H1 (cell line): ENCODE measurements around the gene HOXC13. TPM values are rescaled to one million over a fixed set of nuclear protein-coding genes. Genes with fewer than 3 reads are reported as not detected.
A peak's percentile ranks its signal among the peaks of the same experiment; 100 is the strongest.

Experiments
- BRCA1 ChIP-seq: IDR thresholded peaks from 2 replicates; pipeline ENCODE4 v1.6.1; 2012; ENCODE audit warnings: low read depth, low read length, improper control_type of control experiment
- GABPA ChIP-seq: IDR thresholded peaks from 2 replicates; pipeline ENCODE4 v1.6.1; 2011; ENCODE audit warnings: mild to moderate bottlenecking, low read length, moderate library complexity, borderline replicate concordance; ENCODE audit not compliant: insufficient read depth
- RNF2 ChIP-seq: fragments of 200-900, 300-1000 bp; sonication (generic); IDR thresholded peaks from 2 replicates; pipeline ENCODE4 v1.7.1; 2016; ENCODE audit warnings: borderline replicate concordance, low read depth, mild to moderate bottlenecking, antibody characterized with exemption, low read length; ENCODE audit not compliant: poor library complexity, severe bottlenecking; ENCODE audit errors: missing control alignments
- SIX5 ChIP-seq: IDR thresholded peaks from 2 replicates; pipeline ENCODE4 v1.6.1; 2011; ENCODE audit warnings: mild to moderate bottlenecking, low read depth, low read length
- TAF1 ChIP-seq: IDR thresholded peaks from 2 replicates; pipeline ENCODE4 v1.6.1; 2011; ENCODE audit warnings: mild to moderate bottlenecking, low read depth, low read length
- polyA plus RNA-seq, 7 experiments: library from polyadenylated mRNA; depleted of rRNA in 3 of 7; stranded (reverse) in 5 of 7; unstranded in 2 of 7; fragments of >200 nt in 5 of 7; fragments of 200-250 nt in 2 of 7; gene quantifications; 1 replicate in 5 of 7; 2 replicates in 1 of 7; 4 replicates in 1 of 7; pipeline versions ENCODE4 v1.2.1 to v1.2.3, GENCODE V29; 2011 to 2013; ENCODE audit warnings: missing spikeins in 2 of 7, mixed read lengths in 2 of 7
- total RNA-seq: library from RNA; stranded (reverse); fragmentation: NEBNext Ultra II Directional; extraction: Animal tissue kit (Norgen Biotek cat#: 25700); gene quantifications from 2 replicates; pipeline ENCODE4 v1.2.1, GENCODE V29; 2021

HOXC13 gene
- total and polyA plus RNA-seq, 2 of the 8 experiments (the other 6 are each of a cell fraction or from before 2014, with no cell fraction given): 0.02 TPM; not detected in 1

DNA sequence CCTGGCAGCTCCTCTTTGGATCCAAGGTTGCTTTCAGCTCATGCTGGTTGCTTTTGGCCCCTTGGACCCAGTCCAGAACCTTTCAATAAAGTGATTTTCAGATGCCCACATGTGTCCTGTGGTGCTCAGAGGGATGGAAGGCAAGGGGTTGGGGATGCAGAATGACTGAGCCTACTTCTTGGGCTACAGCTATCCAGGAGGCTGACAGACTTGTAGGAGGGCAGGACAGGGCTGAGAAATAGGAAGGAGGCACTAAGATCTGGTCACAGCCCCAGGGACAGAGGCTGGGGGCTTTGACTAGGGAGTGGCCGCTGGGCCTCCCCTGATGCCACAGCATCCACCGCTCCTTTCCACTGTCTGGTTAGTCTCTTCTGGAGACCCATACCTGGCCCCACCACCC is 33.1 kb downstream of the HOXC13 start (continued):
- TF ChIP-seq BRCA1 (no peak), SIX5 (no peak), RNF2 (peak; percentile 36), TAF1 (no peak), GABPA (no peak)
